H9 (cell line): ENCODE data around the gene MXRA7. TPM values are rescaled to one million over a fixed set of nuclear protein-coding genes. Genes with fewer than 3 reads are reported as not detected.

Experiments used
- DNase-seq: peaks from one replicate; pipeline ENCODE4 v3.0.0-alpha.2; 2017
- H2AFZ ChIP-seq: one replicate; pipeline ENCODE4 v1.6.1; 2013; ENCODE audit warnings: mild to moderate bottlenecking, low read length, control low read depth, moderate library complexity
- H2AK5ac ChIP-seq: 2 replicates; pipeline ENCODE4 v1.6.1; 2013; ENCODE audit warnings: low read length, control low read depth, mixed read lengths; ENCODE audit not compliant: insufficient read length
- H2BK120ac ChIP-seq: one replicate; pipeline ENCODE4 v1.6.1; 2013; ENCODE audit warnings: low read depth, mild to moderate bottlenecking, low read length, control low read depth, inconsistent platforms; ENCODE audit not compliant: poor library complexity, severe bottlenecking
- H2BK12ac ChIP-seq: 2 replicates; pipeline ENCODE4 v1.6.1; 2013; ENCODE audit warnings: low read length, control low read depth, mixed read lengths, low read depth; ENCODE audit not compliant: insufficient read length
- H2BK15ac ChIP-seq: 2 replicates; pipeline ENCODE4 v1.6.1; 2013; ENCODE audit warnings: low read depth, low read length, control low read depth
- H2BK20ac ChIP-seq: one replicate; pipeline ENCODE4 v1.6.1; 2013; ENCODE audit warnings: low read depth, mild to moderate bottlenecking, low read length, control low read depth, inconsistent platforms; ENCODE audit not compliant: poor library complexity, severe bottlenecking
- H2BK5ac ChIP-seq: 2 replicates; pipeline ENCODE4 v1.6.1; 2013; ENCODE audit warnings: low read length, control low read depth, mixed read lengths; ENCODE audit not compliant: insufficient read length
- H3K14ac ChIP-seq: 2 replicates; pipeline ENCODE4 v1.6.1; 2013; ENCODE audit warnings: low read length, control low read depth; ENCODE audit not compliant: insufficient read depth
- H3K18ac ChIP-seq: 2 replicates; pipeline ENCODE4 v1.6.1; 2013; ENCODE audit warnings: low read depth, mild to moderate bottlenecking, mixed read lengths, low read length, control low read depth; ENCODE audit not compliant: insufficient read length
- H3K23ac ChIP-seq: 2 replicates; pipeline ENCODE4 v1.6.1; 2013; ENCODE audit warnings: low read length, control low read depth, mixed read lengths, low read depth; ENCODE audit not compliant: insufficient read length
- H3K23me2 ChIP-seq: 2 replicates; pipeline ENCODE4 v1.6.1; 2013; ENCODE audit warnings: low read depth, mild to moderate bottlenecking, mixed read lengths, low read length, control low read depth; ENCODE audit not compliant: insufficient read length, poor library complexity, severe bottlenecking
- H3K27ac ChIP-seq: 2 replicates; pipeline ENCODE4 v1.5.1; 2013; ENCODE audit warnings: low read length, control low read depth, mixed read lengths, low read depth; ENCODE audit not compliant: insufficient read length
- H3K27me3 ChIP-seq: 2 replicates; pipeline ENCODE4 v1.6.1; 2013; ENCODE audit warnings: low read length, control low read depth, inconsistent platforms; ENCODE audit not compliant: insufficient read depth
- H3K4ac ChIP-seq: 2 replicates; pipeline ENCODE4 v1.6.1; 2013; ENCODE audit warnings: low read depth, mild to moderate bottlenecking, control low read depth, inconsistent platforms, low read length, moderate library complexity
- H3K4me1 ChIP-seq: 2 replicates; pipeline ENCODE4 v1.6.1; 2013; ENCODE audit warnings: low read length, control low read depth, inconsistent platforms; ENCODE audit not compliant: insufficient read depth
- H3K4me2 ChIP-seq: 2 replicates; pipeline ENCODE4 v1.6.1; 2013; ENCODE audit warnings: low read length, control low read depth, mixed read lengths; ENCODE audit not compliant: insufficient read length, insufficient read depth
- H3K56ac ChIP-seq: 2 replicates; pipeline ENCODE4 v1.6.1; 2013; ENCODE audit warnings: low read depth, mild to moderate bottlenecking, mixed read lengths, low read length, control low read depth; ENCODE audit not compliant: insufficient read length
- H3K79me1 ChIP-seq: 2 replicates; pipeline ENCODE4 v1.6.1; 2013; ENCODE audit warnings: low read depth, mild to moderate bottlenecking, moderate library complexity, low read length, control low read depth, inconsistent platforms; ENCODE audit not compliant: insufficient read depth, poor library complexity, severe bottlenecking
- H3K79me2 ChIP-seq: 2 replicates; pipeline ENCODE4 v1.6.1; 2013; ENCODE audit warnings: low read length, control low read depth, inconsistent platforms; ENCODE audit not compliant: insufficient read depth
- H3K9ac ChIP-seq: 2 replicates; pipeline ENCODE4 v1.6.1; 2013; ENCODE audit warnings: low read length, control low read depth, mixed read lengths; ENCODE audit not compliant: insufficient read length; ENCODE audit errors: extremely low read depth
- H3K9me3 ChIP-seq: one replicate; pipeline ENCODE4 v1.6.1; 2013; ENCODE audit warnings: low read depth, low read length, inconsistent platforms; ENCODE audit not compliant: control insufficient read depth
- H3T11ph ChIP-seq: one replicate; pipeline ENCODE4 v1.6.1; 2013; ENCODE audit warnings: mild to moderate bottlenecking, low read length, control low read depth, inconsistent platforms
- H4K20me1 ChIP-seq: one replicate; pipeline ENCODE4 v1.6.1; 2013; ENCODE audit not compliant: control insufficient read depth, insufficient read length, insufficient read depth
- H4K5ac ChIP-seq: 2 replicates; pipeline ENCODE4 v1.6.1; 2013; ENCODE audit warnings: low read depth, mild to moderate bottlenecking, mixed read lengths, low read length, control low read depth; ENCODE audit not compliant: insufficient read length
- H4K8ac ChIP-seq: replicated peaks from 2 replicates; pipeline ENCODE4 v1.6.1; 2013; ENCODE audit warnings: low read length, control low read depth, mixed read lengths, low read depth; ENCODE audit not compliant: insufficient read length
- H4K91ac ChIP-seq: 2 replicates; pipeline ENCODE4 v1.6.1; 2013; ENCODE audit warnings: low read depth, mild to moderate bottlenecking, moderate library complexity, mixed read lengths, low read length, control low read depth; ENCODE audit not compliant: insufficient read length
- H3K27ac Mint-ChIP-seq, 3 experiments: 2 replicates in 2 of 3; 3 replicates in 1 of 3; pipeline ENCODE4 v1.8.0; 2020 to 2021; ENCODE audit warnings: mixed read lengths in 3 of 3, mild to moderate bottlenecking in 1 of 3, moderate library complexity in 1 of 3
- H3K27me3 Mint-ChIP-seq: 2 replicates; pipeline ENCODE4 v1.8.0; 2021; ENCODE audit warnings: low read depth, mild to moderate bottlenecking, moderate library complexity, mixed read lengths
- H3K36me3 Mint-ChIP-seq, 3 experiments: 2 replicates in 2 of 3; 3 replicates in 1 of 3; pipeline ENCODE4 v1.8.0; 2020 to 2021; ENCODE audit warnings: low read depth in 3 of 3, mixed read lengths in 3 of 3; ENCODE audit not compliant: insufficient read depth in 1 of 3
- H3K4me1 Mint-ChIP-seq, 2 experiments: 2 replicates each; pipeline ENCODE4 v1.8.0; 2020; ENCODE audit warnings: mixed read lengths in 2 of 2
- H3K4me3 Mint-ChIP-seq, 2 experiments: 2 replicates in 1 of 2; 3 replicates in 1 of 2; pipeline ENCODE4 v1.8.0; 2020 to 2021; ENCODE audit warnings: mild to moderate bottlenecking in 2 of 2, mixed read lengths in 2 of 2, moderate library complexity in 1 of 2
- H3K9me3 Mint-ChIP-seq, 2 experiments: 2 replicates in 1 of 2; 3 replicates in 1 of 2; pipeline ENCODE4 v1.8.0; 2020; ENCODE audit warnings: mild to moderate bottlenecking in 2 of 2, mixed read lengths in 2 of 2, moderate library complexity in 1 of 2
- CTCF ChIP-seq: fragments of 200-600 bp; sonication (generic); conservative IDR thresholded peaks from 3 replicates; pipeline ENCODE4 v1.8.0; 2021; ENCODE audit warnings: antibody characterized with exemption, mild to moderate bottlenecking
- WGBS: extraction: QIAGEN DNeasy Blood & Tissue Kit; methylation state at CpG from one replicate; pipeline ENCODE4 v1.1.7; 2013; ENCODE audit warnings: missing lambda C conversion rate, low lambda C conversion rate, mixed read lengths; ENCODE audit not compliant: insufficient read length; ENCODE audit errors: extremely low coverage; 5-methylcytosine and 5-hydroxymethylcytosine counted together
- total RNA-seq: library from RNA; stranded (reverse); gene quantifications from 2 replicates; pipeline ENCODE4 v1.2.1, GENCODE V29; 2021

Gene MXRA7
- total RNA-seq, 1 experiment from 2014 or later, result 28.2 TPM

GRCh38 chr17:76757256-76757655 lies 46.5 kb upstream of the MXRA7 start:
- Histone ChIP-seq H4K91ac (no peak overlapping the region), H2BK5ac (no peak overlapping the region), H3T11ph (no peak overlapping the region), H3K9ac (no peak overlapping the region), H3K9me3 (no peaks in the 10 kb centered on the region), H3K27ac (no peak overlapping the region), H3K23ac (no peak overlapping the region), H3K14ac (no peak overlapping the region), H4K5ac (no peak overlapping the region), H3K23me2 (no peaks in the 10 kb centered on the region), H3K18ac (no peak overlapping the region), H2BK15ac (no peak overlapping the region), H2AK5ac (no peak overlapping the region), H3K4ac (no peak overlapping the region), H3K79me2 (no peaks in the 10 kb centered on the region), H3K27me3 (no peaks in the 10 kb centered on the region), H2BK20ac (no peak overlapping the region), H3K79me1 (no peaks in the 10 kb centered on the region), H2BK12ac (no peak overlapping the region), H2BK120ac (no peak overlapping the region), H3K4me1 (no peaks in the 10 kb centered on the region), H2AFZ (no peak overlapping the region), H3K56ac (no peak overlapping the region), H4K8ac (no peak overlapping the region), H3K4me2 (no peak overlapping the region), H4K20me1 (no peaks in the 10 kb centered on the region)
- Mint-ChIP-seq H3K4me1 (0 out of 4 replicates have a peak, but pooled peaks cover 0 to 1% of the 10 kb centered on the region in 2 experiments), H3K27ac (no peak overlapping the region), H3K36me3 (peaks cover 16 to 44% (median 25%) of the 10 kb centered on the region in 3 experiments), H3K9me3 (no peaks in the 10 kb centered on the region; a peak in 1 of 5 replicates), H3K27me3 (no peaks in the 10 kb centered on the region), H3K4me3 (no peak overlapping the region)
- TF ChIP-seq CTCF, result no peak
- no CpG with 5 or more reads among the region's 5 CpGs for WGBS
- DNase-seq, result no peak
